Liver (tissue), 9 donors: ENCODE measurements around the gene COL17A1. TPM values are rescaled to one million over a fixed set of nuclear protein-coding genes. Genes with fewer than 3 reads are reported as not detected.

Experiments used
- DNase-seq: peaks from one replicate; pipeline ENCODE4 v3.0.0-alpha.2; 2017; ENCODE audit warnings: low spot score
- H3K27ac ChIP-seq, 2 donors: one replicate each; pipeline ENCODE4 v1.7.0; 2013; ENCODE audit warnings: inconsistent platforms in 2 of 2, low read length in 2 of 2, control low read depth in 1 of 2, low read depth in 1 of 2, mild to moderate bottlenecking in 1 of 2
- H3K27me3 ChIP-seq, 4 donors: one replicate each; pipeline versions ENCODE4 v1.6.1 to v1.7.0; 2013; ENCODE audit warnings: low read length in 3 of 4, inconsistent platforms in 1 of 4, mild to moderate bottlenecking in 1 of 4, moderate library complexity in 1 of 4; ENCODE audit not compliant: control insufficient read depth in 4 of 4, insufficient read depth in 4 of 4
- H3K36me3 ChIP-seq, 4 donors: one replicate each; pipeline versions ENCODE4 v1.6.1 to v1.7.0; 2013; ENCODE audit warnings: low read length in 3 of 4, mild to moderate bottlenecking in 3 of 4, low read depth in 1 of 4, moderate library complexity in 1 of 4; ENCODE audit not compliant: control insufficient read depth in 4 of 4, insufficient read depth in 3 of 4
- H3K4me1 ChIP-seq, 4 donors: one replicate each; pipeline versions ENCODE4 v1.6.1 to v1.7.0; 2013; ENCODE audit warnings: low read length in 3 of 4, mild to moderate bottlenecking in 3 of 4, moderate library complexity in 1 of 4; ENCODE audit not compliant: control insufficient read depth in 4 of 4, insufficient read depth in 4 of 4
- H3K4me3 ChIP-seq, 3 donors: one replicate each; pipeline versions ENCODE4 v1.6.1 to v1.7.0; 2013; ENCODE audit warnings: low read length in 3 of 3, control low read depth in 1 of 3, low read depth in 1 of 3, mild to moderate bottlenecking in 1 of 3
- H3K9ac ChIP-seq, 2 donors: one replicate each; pipeline ENCODE4 v1.7.0; 2013; ENCODE audit warnings: low read length in 2 of 2, mild to moderate bottlenecking in 2 of 2, moderate library complexity in 2 of 2, control low read depth in 1 of 2, low read depth in 1 of 2
- H3K9me3 ChIP-seq, 4 donors: one replicate each; pipeline versions ENCODE4 v1.6.1 to v1.7.0; 2013; ENCODE audit warnings: low read length in 3 of 4; ENCODE audit not compliant: control insufficient read depth in 4 of 4
- FOXA2 ChIP-seq: IDR thresholded peaks from 2 replicates; pipeline ENCODE4 v1.6.1; 2016; ENCODE audit warnings: antibody characterized with exemption
- GABPA ChIP-seq, 2 donors: IDR thresholded peaks in 1 of 2; conservative IDR thresholded peaks in 1 of 2; 2 replicates each; pipeline ENCODE4 v1.6.1; 2016; ENCODE audit warnings: antibody characterized with exemption in 2 of 2, mild to moderate bottlenecking in 1 of 2, moderate library complexity in 1 of 2
- HNF4A ChIP-seq, 2 donors: conservative IDR thresholded peaks; 2 replicates each; pipeline ENCODE4 v1.6.1; 2016; ENCODE audit warnings: antibody characterized with exemption in 2 of 2, mild to moderate bottlenecking in 2 of 2
- JUND ChIP-seq, 2 donors: IDR thresholded peaks; 2 replicates each; pipeline ENCODE4 v1.6.1; 2016; ENCODE audit warnings: antibody characterized with exemption in 2 of 2
- RAD21 ChIP-seq, 2 donors: IDR thresholded peaks; 2 replicates each; pipeline ENCODE4 v1.6.1; 2016; ENCODE audit warnings: antibody characterized with exemption in 2 of 2, mild to moderate bottlenecking in 2 of 2
- RXRA ChIP-seq, 2 donors: IDR thresholded peaks; 2 replicates each; pipeline ENCODE4 v1.6.1; 2017 to 2018; ENCODE audit warnings: antibody characterized with exemption in 2 of 2, mild to moderate bottlenecking in 1 of 2
- SP1 ChIP-seq: IDR thresholded peaks from 2 replicates; pipeline ENCODE4 v1.6.1; 2018; ENCODE audit warnings: antibody characterized with exemption, mild to moderate bottlenecking
- TAF1 ChIP-seq: conservative IDR thresholded peaks from 2 replicates; pipeline ENCODE4 v1.6.1; 2016; ENCODE audit warnings: antibody characterized with exemption, mild to moderate bottlenecking
- YY1 ChIP-seq: IDR thresholded peaks from 2 replicates; pipeline ENCODE4 v1.6.1; 2016; ENCODE audit warnings: antibody characterized with exemption, mild to moderate bottlenecking
- WGBS: extraction: QIAGEN DNeasy Blood & Tissue Kit; methylation state at CpG from one replicate; pipeline ENCODE4 v1.1.7; 2013; 5-methylcytosine and 5-hydroxymethylcytosine counted together
- polyA plus RNA-seq, 2 donors: library from polyadenylated mRNA; stranded (reverse) in 1 of 2; unstranded in 1 of 2; fragments of 200-250 nt in 1 of 2; fragments of >200 nt in 1 of 2; fragmentation: Nextera tagmentation in 1 of 2; extraction: Ambion mirVana in 1 of 2; gene quantifications; one replicate each; pipeline versions ENCODE4 v1.2.1 to v1.2.3, GENCODE V29; 2013 to 2015
- total RNA-seq, 2 donors: library from RNA; depleted of rRNA; stranded (reverse); fragments of >200 nt; gene quantifications; one replicate each; pipeline ENCODE4 v1.2.3, GENCODE V29; 2014
- TF ChIP-seq, protein P1 (sequence below): IDR thresholded peaks from 2 replicates; pipeline ENCODE4 v1.6.1; 2016; ENCODE audit warnings: antibody characterized with exemption, mild to moderate bottlenecking
- TF ChIP-seq, protein P2 (sequence below): IDR thresholded peaks from 2 replicates; pipeline ENCODE4 v1.6.1; 2016; ENCODE audit warnings: antibody characterized with exemption
- TF ChIP-seq, protein P3 (sequence below): fragments of 150-350 bp; IDR thresholded peaks from 2 replicates; pipeline ENCODE4 v1.5.1; 2017; ENCODE audit warnings: improper control_type of control experiment, low read depth, low read length; ENCODE audit not compliant: missing input control
- donor health status: healthy.
- donor health status: healthy.
- donor health status: healthy.
- donor health status: healthy.
- donor health status: healthy.

The COL17A1 gene
- total and polyA plus RNA-seq, 4 donors: 0.05 to 1.7 TPM; not detected in 2

DNA sequence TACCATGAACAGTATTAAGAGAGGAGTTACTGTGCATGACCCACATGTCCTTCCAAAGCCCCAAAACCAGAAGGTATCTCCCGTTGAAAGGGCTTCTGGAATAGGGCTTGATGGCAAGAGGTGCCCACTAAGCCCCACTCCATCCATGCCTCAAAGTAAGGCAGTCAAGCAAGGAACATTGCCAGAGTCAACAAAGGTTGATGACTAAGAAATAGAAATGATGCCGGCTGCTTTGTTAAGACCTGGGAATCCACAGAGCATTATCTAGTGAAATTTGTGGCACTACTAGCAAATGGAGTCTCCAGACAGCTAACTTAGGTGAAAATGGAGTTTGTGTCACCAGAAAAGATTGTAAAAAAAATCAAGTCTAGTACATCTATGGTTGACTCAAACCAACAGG is 42.5 kb upstream of the COL17A1 start (continued):
- TF ChIP-seq, protein P1, sequence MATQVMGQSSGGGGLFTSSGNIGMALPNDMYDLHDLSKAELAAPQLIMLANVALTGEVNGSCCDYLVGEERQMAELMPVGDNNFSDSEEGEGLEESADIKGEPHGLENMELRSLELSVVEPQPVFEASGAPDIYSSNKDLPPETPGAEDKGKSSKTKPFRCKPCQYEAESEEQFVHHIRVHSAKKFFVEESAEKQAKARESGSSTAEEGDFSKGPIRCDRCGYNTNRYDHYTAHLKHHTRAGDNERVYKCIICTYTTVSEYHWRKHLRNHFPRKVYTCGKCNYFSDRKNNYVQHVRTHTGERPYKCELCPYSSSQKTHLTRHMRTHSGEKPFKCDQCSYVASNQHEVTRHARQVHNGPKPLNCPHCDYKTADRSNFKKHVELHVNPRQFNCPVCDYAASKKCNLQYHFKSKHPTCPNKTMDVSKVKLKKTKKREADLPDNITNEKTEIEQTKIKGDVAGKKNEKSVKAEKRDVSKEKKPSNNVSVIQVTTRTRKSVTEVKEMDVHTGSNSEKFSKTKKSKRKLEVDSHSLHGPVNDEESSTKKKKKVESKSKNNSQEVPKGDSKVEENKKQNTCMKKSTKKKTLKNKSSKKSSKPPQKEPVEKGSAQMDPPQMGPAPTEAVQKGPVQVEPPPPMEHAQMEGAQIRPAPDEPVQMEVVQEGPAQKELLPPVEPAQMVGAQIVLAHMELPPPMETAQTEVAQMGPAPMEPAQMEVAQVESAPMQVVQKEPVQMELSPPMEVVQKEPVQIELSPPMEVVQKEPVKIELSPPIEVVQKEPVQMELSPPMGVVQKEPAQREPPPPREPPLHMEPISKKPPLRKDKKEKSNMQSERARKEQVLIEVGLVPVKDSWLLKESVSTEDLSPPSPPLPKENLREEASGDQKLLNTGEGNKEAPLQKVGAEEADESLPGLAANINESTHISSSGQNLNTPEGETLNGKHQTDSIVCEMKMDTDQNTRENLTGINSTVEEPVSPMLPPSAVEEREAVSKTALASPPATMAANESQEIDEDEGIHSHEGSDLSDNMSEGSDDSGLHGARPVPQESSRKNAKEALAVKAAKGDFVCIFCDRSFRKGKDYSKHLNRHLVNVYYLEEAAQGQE: no peak
- TF ChIP-seq GABPA (IDR thresholded peaks at IDR 0.05 in 1 of 2, conservative IDR thresholded peaks at IDR 0.05 in 1 of 2) (no peak), YY1 (no peak), HNF4A (conservative IDR thresholded peaks at IDR 0.05) (no peak), RXRA (IDR thresholded peaks at IDR 0.05) (no peak)

DNA sequence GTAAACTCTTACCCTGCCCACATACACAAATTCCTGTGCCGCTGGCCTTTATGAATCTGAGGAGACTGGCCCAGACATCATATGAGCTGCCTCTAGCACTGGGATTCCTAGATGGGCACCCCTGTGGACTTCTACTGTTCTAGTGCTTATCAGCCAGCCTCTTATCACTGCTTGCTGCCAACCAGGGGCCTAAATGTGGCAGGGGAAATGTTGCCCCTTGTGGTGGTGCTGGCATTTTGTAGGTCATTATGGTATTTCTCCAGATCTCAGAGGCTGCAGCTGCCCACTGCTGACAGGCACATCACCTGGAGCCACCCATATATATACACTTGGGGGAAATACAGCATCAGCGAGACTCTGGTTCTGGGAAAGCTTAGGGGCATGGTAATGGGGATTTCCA is 41.7 kb upstream of the COL17A1 start:
- Histone ChIP-seq H3K27me3 (no peaks in the 10 kb centered on the region), H3K9me3 (no peaks in the 10 kb centered on the region), H3K4me3 (no peak overlapping the region), H3K9ac (no peak overlapping the region), H3K36me3 (no peaks in the 10 kb centered on the region), H3K27ac (no peak overlapping the region), H3K4me1 (peaks cover 0 to 3% (median 1%) of the 10 kb centered on the region in 4 donors)
- TF ChIP-seq, protein P2, sequence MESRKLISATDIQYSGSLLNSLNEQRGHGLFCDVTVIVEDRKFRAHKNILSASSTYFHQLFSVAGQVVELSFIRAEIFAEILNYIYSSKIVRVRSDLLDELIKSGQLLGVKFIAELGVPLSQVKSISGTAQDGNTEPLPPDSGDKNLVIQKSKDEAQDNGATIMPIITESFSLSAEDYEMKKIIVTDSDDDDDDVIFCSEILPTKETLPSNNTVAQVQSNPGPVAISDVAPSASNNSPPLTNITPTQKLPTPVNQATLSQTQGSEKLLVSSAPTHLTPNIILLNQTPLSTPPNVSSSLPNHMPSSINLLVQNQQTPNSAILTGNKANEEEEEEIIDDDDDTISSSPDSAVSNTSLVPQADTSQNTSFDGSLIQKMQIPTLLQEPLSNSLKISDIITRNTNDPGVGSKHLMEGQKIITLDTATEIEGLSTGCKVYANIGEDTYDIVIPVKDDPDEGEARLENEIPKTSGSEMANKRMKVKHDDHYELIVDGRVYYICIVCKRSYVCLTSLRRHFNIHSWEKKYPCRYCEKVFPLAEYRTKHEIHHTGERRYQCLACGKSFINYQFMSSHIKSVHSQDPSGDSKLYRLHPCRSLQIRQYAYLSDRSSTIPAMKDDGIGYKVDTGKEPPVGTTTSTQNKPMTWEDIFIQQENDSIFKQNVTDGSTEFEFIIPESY: no peak
- no peak for TF ChIP-seq RXRA (IDR thresholded peaks at IDR 0.05)
- TF ChIP-seq, protein P3, sequence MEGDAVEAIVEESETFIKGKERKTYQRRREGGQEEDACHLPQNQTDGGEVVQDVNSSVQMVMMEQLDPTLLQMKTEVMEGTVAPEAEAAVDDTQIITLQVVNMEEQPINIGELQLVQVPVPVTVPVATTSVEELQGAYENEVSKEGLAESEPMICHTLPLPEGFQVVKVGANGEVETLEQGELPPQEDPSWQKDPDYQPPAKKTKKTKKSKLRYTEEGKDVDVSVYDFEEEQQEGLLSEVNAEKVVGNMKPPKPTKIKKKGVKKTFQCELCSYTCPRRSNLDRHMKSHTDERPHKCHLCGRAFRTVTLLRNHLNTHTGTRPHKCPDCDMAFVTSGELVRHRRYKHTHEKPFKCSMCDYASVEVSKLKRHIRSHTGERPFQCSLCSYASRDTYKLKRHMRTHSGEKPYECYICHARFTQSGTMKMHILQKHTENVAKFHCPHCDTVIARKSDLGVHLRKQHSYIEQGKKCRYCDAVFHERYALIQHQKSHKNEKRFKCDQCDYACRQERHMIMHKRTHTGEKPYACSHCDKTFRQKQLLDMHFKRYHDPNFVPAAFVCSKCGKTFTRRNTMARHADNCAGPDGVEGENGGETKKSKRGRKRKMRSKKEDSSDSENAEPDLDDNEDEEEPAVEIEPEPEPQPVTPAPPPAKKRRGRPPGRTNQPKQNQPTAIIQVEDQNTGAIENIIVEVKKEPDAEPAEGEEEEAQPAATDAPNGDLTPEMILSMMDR: peak; percentile 16
- TF ChIP-seq RAD21 (IDR thresholded peaks at IDR 0.05): peak in 1 of 2 donors; percentile 31
- DNase-seq: no peak
- whole genome bisulfite sequencing: 96% methylated on average over 2 of the region's 2 CpGs

DNA sequence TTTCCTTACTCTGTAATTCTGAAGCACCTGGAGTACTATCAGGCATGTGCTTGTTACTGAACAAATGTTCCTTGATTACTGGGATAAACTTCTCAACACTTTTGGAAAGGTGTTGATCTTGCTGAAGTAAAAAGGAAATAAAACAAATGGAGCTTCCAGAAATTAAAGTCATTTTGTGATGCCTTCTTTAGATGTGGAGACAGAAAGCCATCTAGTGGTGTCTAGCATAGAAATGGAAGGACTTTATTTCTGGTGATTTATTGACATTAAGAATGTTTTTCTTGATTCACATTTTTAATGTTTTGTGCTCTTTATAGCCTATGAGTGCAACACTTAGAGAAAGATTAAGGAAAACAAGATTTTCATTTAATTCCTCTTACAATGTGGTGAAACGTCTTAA is 37.7 kb upstream of the COL17A1 start:
- no peak for TF ChIP-seq GABPA (IDR thresholded peaks at IDR 0.05 in 1 of 2, conservative IDR thresholded peaks at IDR 0.05 in 1 of 2)
- TF ChIP-seq SP1: no peak
- no peak for TF ChIP-seq JUND (IDR thresholded peaks at IDR 0.05)
- TF ChIP-seq RAD21 (IDR thresholded peaks at IDR 0.05): peak; percentile 70 to 78
- TF ChIP-seq, protein P3: peak; percentile 35
- TF ChIP-seq FOXA2: no peak
- TF ChIP-seq, protein P2: no peak
- TF ChIP-seq TAF1: peak; percentile 17
- H3K4me1 ChIP-seq: peaks cover 0 to 7% (median 4%) of the 10 kb centered on the region in 4 donors
- DNase-seq: no peak
- H3K27me3 ChIP-seq: no peaks in the 10 kb centered on the region
- H3K9me3 ChIP-seq: no peaks in the 10 kb centered on the region
- H3K27ac ChIP-seq: no peak overlapping the region
- H3K4me3 ChIP-seq: no peak overlapping the region
- no peaks in the 10 kb centered on the region for H3K36me3 ChIP-seq
- H3K9ac ChIP-seq: no peak overlapping the region
- 77% methylated on average over 1 of the region's 1 CpG for WGBS
